Measurements from ENCODE around the gene TAS2R41. TPM values are rescaled to one million over a fixed set of nuclear protein-coding genes. Genes with fewer than 3 reads are reported as not detected.
"Not testable (repeated sequence)": the region's sequence is repeated elsewhere in the genome, so short reads cannot be mapped to it uniquely, and the experiment has no call there.

TAS2R41 gene
- total RNA-seq, 1 experiment from 2014 or later = not detected

DNA sequence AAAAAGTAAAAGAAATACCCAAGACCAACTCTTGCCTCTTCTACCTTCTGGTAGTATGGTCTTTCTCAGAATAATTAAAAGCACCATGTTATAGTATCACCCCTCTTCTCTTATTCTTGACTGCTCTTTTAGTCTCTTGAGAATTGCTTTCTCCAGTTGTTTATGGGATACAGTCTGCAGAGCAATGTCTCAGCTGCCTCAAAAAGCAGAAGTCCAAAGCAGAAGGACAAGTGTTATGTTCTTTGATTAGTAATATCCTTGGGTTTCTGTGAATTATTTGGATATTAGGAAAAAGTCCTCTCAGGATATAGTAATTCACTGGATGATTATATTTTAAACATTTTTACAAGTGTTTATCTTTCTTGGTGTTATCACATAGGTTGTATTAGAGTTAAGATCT, 7.4 kb downstream of the TAS2R41 start:
- Histone ChIP-seq H3K27me3 (no peaks in the 10 kb centered on the region), H3K4me3 (no peak overlapping the region), H3K9me3 (no peaks in the 10 kb centered on the region), H3K36me3 (no peaks in the 10 kb centered on the region)
- DNase-seq = no peak

DNA sequence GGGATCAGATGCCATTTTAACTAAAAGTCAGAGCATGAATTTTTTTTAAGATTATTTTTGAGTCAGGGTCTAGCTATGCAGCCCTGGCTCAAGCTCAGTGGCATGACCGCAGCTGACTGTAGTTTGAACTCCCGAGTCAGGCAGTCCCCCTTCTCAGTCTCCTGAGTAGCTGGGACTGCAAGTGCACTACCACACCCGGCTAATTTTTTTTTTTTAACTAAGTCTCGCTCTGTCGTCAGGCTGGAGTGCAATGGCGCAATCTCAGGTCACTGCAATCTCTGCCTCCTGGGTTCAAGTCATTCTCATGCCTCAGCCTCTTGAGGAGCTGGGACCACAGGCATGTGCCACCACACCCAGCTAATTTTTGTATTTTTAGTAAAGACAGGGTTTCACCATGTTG, 7.8 kb downstream of the TAS2R41 start:
- Histone ChIP-seq H3K36me3 (no peaks in the 10 kb centered on the region), H3K4me3 (no peak overlapping the region), H3K27me3 (no peaks in the 10 kb centered on the region), H3K9me3 (no peaks in the 10 kb centered on the region)
- DNase-seq = peak; percentile 46

DNA sequence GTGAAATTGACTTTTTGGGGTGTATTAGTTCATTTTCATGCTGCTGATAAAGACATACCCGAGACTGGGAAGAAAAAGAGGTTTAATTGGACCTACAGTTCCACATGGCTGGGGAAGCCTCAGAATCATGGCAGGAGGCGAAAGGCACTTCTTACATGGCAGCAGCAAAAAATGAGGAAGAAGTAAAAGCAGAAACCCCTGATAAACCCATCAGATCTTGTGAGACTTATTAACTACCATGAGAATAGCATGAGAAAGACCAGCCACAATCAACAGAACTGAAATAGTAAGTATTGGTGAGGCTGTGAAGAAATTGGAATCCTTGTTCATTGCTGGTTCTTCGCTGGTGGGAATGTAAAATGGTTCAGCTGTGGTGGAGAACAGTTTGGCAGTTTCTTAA, 8.6 kb downstream of the TAS2R41 start:
- H3K4me3 ChIP-seq, DNase-seq, H3K36me3 ChIP-seq, H3K27me3 ChIP-seq, H3K9me3 ChIP-seq: not testable (repeated sequence)

DNA sequence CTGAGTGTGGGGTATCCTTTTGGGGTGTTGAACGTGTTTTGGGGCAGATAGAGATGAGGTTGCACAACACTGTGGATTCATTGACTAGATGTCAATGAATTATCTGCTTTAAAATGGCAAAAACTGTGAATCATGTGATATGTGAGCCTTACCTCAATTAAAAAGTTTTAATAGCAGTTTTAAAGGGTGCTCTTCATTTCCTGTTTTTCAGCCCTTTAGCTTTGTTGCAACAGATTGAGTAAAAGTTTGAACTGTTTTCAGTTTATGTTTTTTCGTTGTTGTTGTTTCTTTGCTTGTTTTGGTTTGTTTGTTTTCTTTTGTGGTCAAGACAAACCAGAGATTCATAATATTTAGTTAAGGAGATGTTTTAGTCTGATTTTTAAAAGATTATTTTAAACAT, 9.4 kb downstream of the TAS2R41 start:
- H3K9me3 ChIP-seq = no peaks in the 10 kb centered on the region
- H3K4me3 ChIP-seq = no peak overlapping the region
- H3K36me3 ChIP-seq = no peaks in the 10 kb centered on the region
- DNase-seq = no peak
- no peaks in the 10 kb centered on the region for H3K27me3 ChIP-seq

DNA sequence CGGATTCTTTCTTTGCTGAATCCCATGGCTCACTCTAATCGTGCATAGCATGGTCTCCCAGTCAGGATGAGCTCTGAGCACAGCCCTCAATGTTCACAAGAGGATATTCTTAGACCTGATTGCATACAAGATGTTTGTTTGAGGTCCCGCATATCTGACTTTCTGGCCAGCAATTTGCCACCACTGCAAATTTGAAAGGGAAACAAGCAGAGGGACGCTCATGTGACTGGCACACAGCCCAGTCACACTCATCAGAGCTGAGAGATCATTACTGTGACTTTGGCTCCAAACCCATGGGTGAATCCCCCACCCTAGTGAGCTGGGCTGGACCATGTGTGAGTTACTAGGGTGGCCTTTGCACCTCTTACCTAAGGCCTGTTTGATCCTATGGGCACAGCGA, 9.9 kb downstream of the TAS2R41 start:
- H3K27me3 ChIP-seq = no peaks in the 10 kb centered on the region
- DNase-seq = peak; percentile 51
- no peaks in the 10 kb centered on the region for H3K36me3 ChIP-seq

DNA sequence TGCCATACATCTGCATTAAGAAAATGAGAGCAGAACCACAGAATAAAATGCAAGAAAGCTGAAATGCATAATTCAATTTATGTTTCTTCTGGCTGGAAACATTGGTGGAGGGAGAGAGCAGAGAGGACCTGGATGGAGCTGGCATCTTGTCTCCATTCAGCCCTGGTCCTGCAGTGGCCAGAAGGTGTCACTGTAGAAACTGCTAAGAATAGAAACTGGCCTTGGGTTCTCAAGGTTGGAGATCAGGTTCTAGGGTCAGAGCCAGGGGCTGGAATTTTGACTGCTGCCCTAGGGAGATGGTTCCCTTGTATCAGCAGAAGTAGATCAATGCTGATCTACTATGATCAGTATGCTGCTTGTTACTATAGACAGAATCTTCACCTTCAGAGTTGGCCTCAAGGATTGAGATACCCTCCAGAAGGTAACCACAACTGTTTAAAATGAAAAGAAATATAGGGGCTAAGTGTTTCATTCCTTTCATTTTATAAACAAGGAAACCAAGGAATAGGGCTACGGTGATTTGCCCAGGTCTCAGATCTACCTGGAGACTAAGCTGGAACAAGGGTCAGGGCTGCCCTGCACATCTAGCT, 13.1 kb downstream of the TAS2R41 start:
- H3K4me3 ChIP-seq = no peak overlapping the region
- no peaks in the 10 kb centered on the region for H3K27me3 ChIP-seq
- no peaks in the 10 kb centered on the region for H3K36me3 ChIP-seq
- no peaks in the 10 kb centered on the region for H3K9me3 ChIP-seq
- peak; percentile 20 for DNase-seq

More for the DNA sequence above, 9.9 kb downstream of the TAS2R41 start:
- Histone ChIP-seq H3K4me3 (no peak overlapping the region), H3K9me3 (no peaks in the 10 kb centered on the region)

DNA sequence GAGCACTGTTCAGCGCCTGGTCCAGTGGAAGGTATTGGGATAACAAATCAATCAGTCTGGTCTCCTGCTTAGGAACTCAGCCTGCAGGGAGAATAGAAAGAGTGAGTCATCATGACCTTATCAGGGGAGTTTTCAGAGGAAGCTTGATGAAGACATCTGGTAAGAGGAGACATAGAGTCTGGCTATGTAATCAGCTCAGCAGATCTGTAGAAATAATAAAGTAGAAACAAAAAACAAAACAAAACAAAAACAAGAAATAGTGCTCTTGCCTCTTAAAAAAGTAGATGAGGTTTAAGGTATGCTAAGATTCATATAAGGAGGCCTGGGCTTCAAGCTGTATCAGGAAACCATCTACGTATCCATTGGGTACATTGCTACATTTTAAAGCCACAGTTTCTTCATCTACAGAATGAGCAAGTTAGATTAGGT, 14.4 kb downstream of the TAS2R41 start:
- H3K27me3 ChIP-seq = no peaks in the 10 kb centered on the region
- H3K9me3 ChIP-seq = no peaks in the 10 kb centered on the region
- no peak for DNase-seq
- no peak overlapping the region for H3K4me3 ChIP-seq
- H3K36me3 ChIP-seq = no peaks in the 10 kb centered on the region

DNA sequence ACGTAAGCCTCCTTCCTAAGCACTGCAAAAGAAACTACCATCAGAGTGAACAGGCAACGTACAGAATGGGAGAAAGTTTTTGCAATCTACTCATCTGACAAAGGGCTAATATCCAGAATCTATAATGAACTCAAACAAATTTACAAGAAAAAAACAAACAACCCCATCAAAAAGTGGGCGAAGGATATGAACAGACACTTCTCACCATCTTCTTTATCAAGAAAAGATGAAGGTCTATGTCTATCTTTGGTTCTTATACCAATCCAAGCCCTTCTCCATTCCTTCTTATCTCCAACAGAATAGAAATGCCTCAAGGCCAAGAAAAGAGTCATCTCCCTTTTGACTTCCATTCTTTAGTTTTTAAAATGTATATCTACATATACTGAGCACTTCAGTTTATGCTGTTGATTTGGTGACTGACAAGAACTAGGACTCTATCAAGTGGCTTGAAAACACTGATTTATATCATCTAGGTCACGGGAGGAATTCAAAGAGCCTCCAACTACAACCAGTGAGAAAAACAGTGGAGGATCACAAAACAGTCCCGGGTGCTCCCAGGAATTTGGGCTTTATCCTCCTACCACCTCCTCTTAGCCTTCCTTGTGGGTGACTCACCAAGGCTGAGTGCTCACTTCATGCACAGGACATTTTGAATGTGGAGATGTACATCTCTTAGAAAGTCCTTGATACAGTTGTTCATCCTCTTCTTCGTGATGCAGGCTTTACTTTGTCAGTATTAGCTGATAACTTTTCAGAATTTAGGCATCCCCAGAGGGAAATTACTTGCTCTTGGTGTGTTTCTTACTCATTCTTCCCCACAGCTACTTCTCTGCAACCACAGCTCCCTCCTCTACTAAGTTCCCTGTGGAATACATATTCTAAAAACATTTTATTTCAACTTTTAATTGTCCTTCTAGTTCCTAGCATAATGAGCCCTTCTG, 15.4 kb downstream of the TAS2R41 start:
- Histone ChIP-seq H3K9me3 (no peaks in the 10 kb centered on the region), H3K36me3 (no peaks in the 10 kb centered on the region), H3K27me3 (no peaks in the 10 kb centered on the region), H3K4me3 (no peak overlapping the region)
- DNase-seq = peak; percentile 9

DNA sequence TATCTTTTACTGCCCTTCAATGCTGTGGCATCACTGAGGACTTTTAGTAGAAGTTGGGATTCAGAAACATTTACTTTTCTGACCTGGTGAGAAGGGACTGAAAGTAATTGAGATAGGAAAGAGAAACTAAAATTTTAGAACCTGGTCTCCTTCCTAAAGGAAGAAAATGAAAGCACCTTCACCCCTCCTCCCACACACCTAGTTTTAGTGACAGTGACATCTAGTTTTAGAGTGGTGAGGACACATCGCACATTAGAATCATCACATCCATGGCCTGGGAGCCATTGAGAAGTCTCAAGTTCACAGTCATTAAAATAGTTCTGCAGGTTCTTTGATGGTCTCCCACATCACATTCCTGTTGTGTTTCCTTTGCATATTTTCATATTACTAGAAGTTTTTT, 16.1 kb downstream of the TAS2R41 start:
- DNase-seq = no peak
- Histone ChIP-seq H3K27me3 (no peaks in the 10 kb centered on the region), H3K4me3 (no peak overlapping the region), H3K36me3 (no peaks in the 10 kb centered on the region), H3K9me3 (no peaks in the 10 kb centered on the region)

DNA sequence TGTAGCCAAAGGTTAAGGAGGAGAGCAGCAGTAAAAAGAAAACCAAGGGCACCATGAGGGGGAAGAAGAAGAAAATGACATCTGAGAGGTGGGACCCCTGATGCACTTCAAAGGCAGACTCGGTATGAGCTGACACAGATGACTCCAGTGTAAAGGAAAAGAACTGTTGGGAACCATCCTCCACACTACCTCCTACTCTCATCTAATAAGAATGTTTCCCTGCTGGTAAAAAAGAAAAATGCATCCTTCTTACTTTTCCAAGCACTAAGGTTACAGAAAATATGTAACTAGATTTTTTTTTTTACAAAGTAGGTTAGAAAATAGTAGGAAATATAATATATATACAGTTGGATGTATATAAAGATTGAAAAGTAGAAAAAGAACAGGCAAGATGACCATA, 16.9 kb downstream of the TAS2R41 start:
- Histone ChIP-seq H3K36me3 (no peaks in the 10 kb centered on the region), H3K9me3 (no peaks in the 10 kb centered on the region), H3K4me3 (no peak overlapping the region), H3K27me3 (no peaks in the 10 kb centered on the region)
- DNase-seq = no peak

DNA sequence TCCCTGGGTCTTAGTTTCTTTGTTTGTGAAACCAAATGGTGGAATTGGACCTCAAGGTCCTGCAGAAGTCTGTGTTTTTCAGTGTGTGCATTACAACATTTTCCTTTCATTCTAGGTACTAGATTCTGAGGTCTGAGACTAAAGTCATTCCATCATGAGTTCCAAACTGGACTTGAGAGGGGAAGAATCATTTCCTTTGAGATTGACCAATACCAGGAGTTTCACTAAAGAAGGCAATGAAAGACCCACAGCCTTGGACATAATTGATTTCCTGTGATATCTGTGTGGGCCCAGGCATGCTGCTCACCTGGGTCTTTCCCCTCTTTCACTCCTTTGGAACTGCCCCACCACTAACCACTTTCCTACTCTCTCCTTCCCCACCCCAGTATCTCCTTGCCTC, 18.2 kb downstream of the TAS2R41 start:
- H3K4me3 ChIP-seq = no peak overlapping the region
- DNase-seq = no peak
- no peaks in the 10 kb centered on the region for H3K9me3 ChIP-seq
- H3K36me3 ChIP-seq = no peaks in the 10 kb centered on the region
- H3K27me3 ChIP-seq = no peaks in the 10 kb centered on the region

DNA sequence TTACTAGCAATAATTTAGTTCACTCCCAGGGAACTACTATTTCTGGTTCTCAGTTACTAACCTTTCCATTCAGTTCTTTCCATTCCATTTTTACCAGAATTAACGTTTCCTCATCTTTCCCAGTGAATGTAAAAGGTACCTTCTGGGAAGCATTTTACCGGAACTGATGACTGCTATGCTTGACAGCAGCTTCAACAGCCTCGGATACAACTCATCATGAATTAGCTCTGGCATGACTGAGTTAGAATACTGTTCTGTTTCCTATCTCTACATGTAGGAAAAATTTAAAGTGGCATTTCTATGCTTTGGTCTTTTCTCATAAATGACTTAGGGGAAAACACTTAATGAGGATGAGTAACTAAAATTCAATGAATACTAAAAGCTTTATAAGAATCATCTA, 18.6 kb downstream of the TAS2R41 start:
- Histone ChIP-seq H3K9me3 (no peaks in the 10 kb centered on the region), H3K27me3 (no peaks in the 10 kb centered on the region), H3K4me3 (no peak overlapping the region), H3K36me3 (no peaks in the 10 kb centered on the region)
- no peak for DNase-seq

DNA sequence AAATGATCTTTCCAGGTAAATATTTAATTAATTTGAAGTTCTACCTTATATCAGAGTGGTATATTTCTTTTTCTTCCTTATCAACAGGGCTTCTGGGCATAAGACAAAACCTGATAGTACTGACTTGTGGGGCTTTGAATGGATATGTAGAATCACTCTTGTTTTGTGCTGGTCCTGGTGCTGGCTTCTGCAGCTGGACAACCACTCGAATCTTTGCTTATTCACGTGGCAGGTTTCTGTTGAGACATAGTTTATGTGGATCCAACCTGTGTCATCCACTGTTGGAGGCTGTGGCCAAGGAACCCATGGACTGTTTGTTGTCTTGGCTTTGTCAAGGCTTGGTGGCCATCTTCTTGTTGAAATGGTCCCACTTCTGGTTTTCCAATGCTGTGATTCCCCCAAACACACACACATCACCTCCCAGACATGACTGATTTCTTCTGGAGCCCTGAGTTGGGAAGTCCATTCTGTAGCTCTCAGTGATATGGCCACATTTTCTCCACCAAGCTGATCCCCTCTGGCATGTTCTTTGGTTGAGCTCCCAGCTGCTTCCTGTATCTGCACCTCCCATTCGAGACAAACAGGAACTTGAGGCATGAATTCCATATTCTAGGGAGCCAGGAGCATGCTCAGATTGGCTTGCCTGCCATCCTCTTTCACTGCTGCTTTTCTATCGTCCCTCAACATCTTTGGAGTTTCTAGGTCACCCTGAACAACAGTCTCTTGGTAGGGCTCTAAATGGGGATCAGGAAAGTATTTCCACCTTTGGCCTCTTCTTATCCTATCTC, 19.5 kb downstream of the TAS2R41 start:
- Histone ChIP-seq H3K27me3 (no peaks in the 10 kb centered on the region), H3K36me3 (no peaks in the 10 kb centered on the region), H3K9me3 (no peaks in the 10 kb centered on the region), H3K4me3 (no peak overlapping the region)
- DNase-seq = no peak

DNA sequence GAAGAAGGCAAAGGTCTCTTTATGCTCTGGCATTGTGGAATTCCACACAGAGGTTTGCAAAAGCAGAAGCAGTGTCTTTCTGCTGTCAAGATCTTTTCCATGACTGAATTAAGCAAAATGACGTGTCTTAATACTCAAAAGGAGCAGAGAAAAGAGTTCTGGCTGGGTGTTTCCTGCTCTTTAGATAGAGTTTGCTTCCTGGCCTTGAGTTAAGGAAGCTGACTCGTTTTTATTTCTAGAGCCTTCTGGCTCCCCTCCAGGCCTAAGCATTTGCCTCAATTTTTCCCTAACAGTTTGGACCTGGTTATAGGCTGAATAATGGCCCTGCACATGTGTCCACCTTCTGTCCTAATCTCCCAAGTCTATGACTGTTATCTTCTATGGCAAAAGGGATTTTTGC, 21.6 kb downstream of the TAS2R41 start:
- no peaks in the 10 kb centered on the region for H3K9me3 ChIP-seq
- no peaks in the 10 kb centered on the region for H3K36me3 ChIP-seq
- no peak for DNase-seq
- no peaks in the 10 kb centered on the region for H3K27me3 ChIP-seq
- H3K4me3 ChIP-seq = no peak overlapping the region

DNA sequence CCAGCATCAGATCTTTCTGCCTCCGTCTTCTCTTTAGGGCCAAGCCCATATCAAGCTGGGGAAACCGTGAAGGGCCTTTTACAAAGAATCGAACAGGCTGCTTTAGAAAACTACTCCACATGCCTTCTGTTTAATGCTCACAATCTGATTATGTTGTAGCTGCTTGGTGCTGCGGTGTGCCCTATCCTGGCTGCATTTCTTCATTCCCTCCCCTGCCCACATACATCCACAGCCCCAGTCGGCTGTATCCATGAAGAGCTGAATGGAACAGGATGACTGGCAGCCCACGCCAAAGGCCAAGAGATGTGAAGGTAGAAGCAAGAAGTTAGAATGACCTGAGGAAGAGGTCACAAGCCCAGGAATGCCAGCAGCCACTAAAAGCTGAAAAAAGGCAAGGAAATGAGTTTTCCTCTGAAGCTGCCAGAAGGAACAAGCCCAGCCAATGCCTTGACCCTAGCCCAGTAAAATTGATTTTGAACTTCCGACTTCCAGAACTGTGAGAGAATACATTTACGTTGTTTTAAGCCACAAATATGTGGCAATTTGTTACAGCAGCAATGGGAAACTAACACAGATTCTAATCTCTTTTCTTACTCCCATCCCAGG, 22.2 kb downstream of the TAS2R41 start:
- Histone ChIP-seq H3K4me3 (no peak overlapping the region), H3K27me3 (no peaks in the 10 kb centered on the region), H3K9me3 (no peaks in the 10 kb centered on the region), H3K36me3 (no peaks in the 10 kb centered on the region)
- no peak for DNase-seq

DNA sequence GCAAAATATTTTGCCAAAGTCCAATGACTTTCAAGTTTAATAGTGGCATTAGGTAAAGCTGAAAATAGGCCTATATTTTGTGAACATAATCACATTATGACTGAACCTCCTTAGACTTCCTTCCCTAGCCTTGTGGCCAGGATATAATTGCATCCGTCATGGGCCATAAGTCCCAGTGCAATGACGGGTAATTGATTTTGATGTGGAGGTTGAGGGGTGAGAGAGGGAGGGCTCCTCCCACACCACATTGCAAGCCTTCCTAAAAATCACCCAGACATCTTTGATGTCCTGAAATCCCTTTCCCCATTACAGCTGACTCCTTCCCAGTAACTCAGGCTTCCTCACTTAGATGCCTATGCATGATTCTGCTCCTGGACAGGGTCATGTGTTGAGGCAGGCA, 25.6 kb downstream of the TAS2R41 start:
- Histone ChIP-seq H3K4me3 (no peak overlapping the region), H3K27me3 (no peaks in the 10 kb centered on the region), H3K9me3 (no peaks in the 10 kb centered on the region), H3K36me3 (no peaks in the 10 kb centered on the region)
- DNase-seq = no peak
